MM.1S (cell line): ENCODE data around the gene NPR3.

ENCODE experiments used
- DNase-seq: peaks from one replicate; pipeline ENCODE4 v3.0.0-alpha.2; 2015
- H2AFZ ChIP-seq: fragments of 300-600 bp; sonication (generic); 2 replicates; pipeline ENCODE4 v1.6.0; 2016; ENCODE audit warnings: antibody characterized with exemption, low read length
- H3F3A ChIP-seq: fragments of 300-600 bp; sonication (generic); 2 replicates; pipeline ENCODE4 v1.6.1; 2016; ENCODE audit warnings: mild to moderate bottlenecking, antibody characterized with exemption, low read length, moderate library complexity, mixed read lengths; ENCODE audit not compliant: insufficient read depth
- H3K27ac ChIP-seq: fragments of 300-600 bp; sonication (generic); 2 replicates; pipeline ENCODE4 v1.5.1; 2016; ENCODE audit warnings: mild to moderate bottlenecking, low read length
- H3K27me3 ChIP-seq: fragments of 300-600 bp; sonication (generic); replicated peaks from 2 replicates; pipeline ENCODE4 v1.6.0; 2016; ENCODE audit warnings: low read length; ENCODE audit not compliant: insufficient read depth
- H3K36me3 ChIP-seq: fragments of 300-600 bp; sonication (generic); replicated peaks from 2 replicates; pipeline ENCODE4 v1.6.1; 2016; ENCODE audit warnings: mild to moderate bottlenecking, low read length, mixed read lengths; ENCODE audit not compliant: insufficient read depth
- H3K4me1 ChIP-seq: fragments of 300-600 bp; sonication (generic); 2 replicates; pipeline ENCODE4 v1.6.1; 2016; ENCODE audit warnings: low read length, mixed read lengths
- H3K4me2 ChIP-seq: fragments of 300-600 bp; sonication (generic); 2 replicates; pipeline ENCODE4 v1.6.0; 2016; ENCODE audit warnings: low read depth, low read length
- H3K4me3 ChIP-seq: fragments of 300-600 bp; sonication (generic); 2 replicates; pipeline ENCODE4 v1.5.1; 2016; ENCODE audit warnings: low read length, mixed read lengths
- H3K79me2 ChIP-seq: fragments of 300-600 bp; sonication (generic); 2 replicates; pipeline ENCODE4 v1.6.1; 2016; ENCODE audit warnings: mixed run types, low read length, mixed read lengths
- H3K9ac ChIP-seq: fragments of 300-600 bp; sonication (generic); 2 replicates; pipeline ENCODE4 v1.6.1; 2016; ENCODE audit warnings: low read length, mixed read lengths
- H3K9me2 ChIP-seq: fragments of 300-600 bp; sonication (generic); replicated peaks from 2 replicates; pipeline ENCODE4 v1.6.1; 2016; ENCODE audit warnings: mild to moderate bottlenecking, low read length, mixed read lengths; ENCODE audit not compliant: insufficient read depth
- H3K9me3 ChIP-seq: fragments of 300-600 bp; sonication (generic); replicated peaks from 2 replicates; pipeline ENCODE4 v1.6.1; 2016; ENCODE audit warnings: mild to moderate bottlenecking, low read length, mixed read lengths; ENCODE audit not compliant: insufficient read depth
- H4K20me1 ChIP-seq: fragments of 300-600 bp; sonication (generic); 2 replicates; pipeline ENCODE4 v1.6.1; 2016; ENCODE audit warnings: mild to moderate bottlenecking, low read length, moderate library complexity, mixed read lengths; ENCODE audit not compliant: insufficient read depth
- CTCF ChIP-seq: fragments of 300-600 bp; sonication (generic); IDR thresholded peaks from 2 replicates; pipeline ENCODE4 v1.5.1; 2016; ENCODE audit warnings: antibody characterized with exemption, low read length, mixed read lengths
- EZH2 ChIP-seq: fragments of 300-600 bp; sonication (generic); optimal IDR thresholded peaks from 2 replicates; pipeline ENCODE3; 2017; ENCODE audit warnings: low read depth, mild to moderate bottlenecking, antibody characterized with exemption, low read length, mixed read lengths
- EZH2phosphoT487 ChIP-seq: fragments of 300-600 bp; sonication (generic); IDR thresholded peaks from 2 replicates; pipeline ENCODE4 v1.6.1; 2018; ENCODE audit warnings: antibody characterized with exemption, low read length

The NPR3 gene

GRCh38 chr5:32692036-32692746 lies 18.9 kb upstream of the NPR3 start:
- H3K4me2 ChIP-seq = no peak overlapping the region

GRCh38 chr5:32703957-32704356 lies 7.2 kb upstream of the NPR3 start:
- H3K36me3 ChIP-seq = no peaks in the 10 kb centered on the region
- no peak overlapping the region for H3K9ac ChIP-seq
- no peaks in the 10 kb centered on the region for H3K79me2 ChIP-seq
- H3K9me3 ChIP-seq = no peaks in the 10 kb centered on the region
- H4K20me1 ChIP-seq = no peaks in the 10 kb centered on the region
- H3F3A ChIP-seq = no peaks in the 10 kb centered on the region
- no peaks in the 10 kb centered on the region for H3K9me2 ChIP-seq
- no peak overlapping the region for H3K4me2 ChIP-seq
- no peaks in the 10 kb centered on the region for H3K27me3 ChIP-seq
- H2AFZ ChIP-seq = no peak overlapping the region
- no peak overlapping the region for H3K27ac ChIP-seq
- H3K4me3 ChIP-seq = no peak overlapping the region
- no peak for DNase-seq
- H3K4me1 ChIP-seq = no peaks in the 10 kb centered on the region
- TF ChIP-seq EZH2phosphoT487 = no peak
- TF ChIP-seq CTCF = no peak
- TF ChIP-seq EZH2 = no peak

More at GRCh38 chr5:32692036-32692746, 18.9 kb upstream of the NPR3 start:
- Histone ChIP-seq H3K9me3 (no peaks in the 10 kb centered on the region), H3K79me2 (no peaks in the 10 kb centered on the region), H3K4me1 (no peaks in the 10 kb centered on the region), H3K36me3 (no peaks in the 10 kb centered on the region), H3K27me3 (no peaks in the 10 kb centered on the region), H3F3A (no peaks in the 10 kb centered on the region), H3K27ac (no peak overlapping the region), H3K9ac (no peak overlapping the region), H3K4me3 (no peak overlapping the region), H4K20me1 (no peaks in the 10 kb centered on the region), H2AFZ (no peak overlapping the region), H3K9me2 (no peaks in the 10 kb centered on the region)
- TF ChIP-seq EZH2phosphoT487 = no peak
- TF ChIP-seq CTCF = no peak
- DNase-seq = no peak

GRCh38 chr5:32707418-32707997 lies 3.6 kb upstream of the NPR3 start:
- H4K20me1 ChIP-seq = no peaks in the 10 kb centered on the region
- H3K9me2 ChIP-seq = no peaks in the 10 kb centered on the region
- no peaks in the 10 kb centered on the region for H3F3A ChIP-seq
- H3K27me3 ChIP-seq = no peaks in the 10 kb centered on the region; the same call in 1 of the 2 replicates
- H3K4me2 ChIP-seq = no peak overlapping the region
- no peaks in the 10 kb centered on the region for H3K79me2 ChIP-seq
- DNase-seq = peak; percentile 29
- H3K4me3 ChIP-seq = no peak overlapping the region
- H3K9me3 ChIP-seq = no peaks in the 10 kb centered on the region
- H3K9ac ChIP-seq = no peak overlapping the region
- H3K4me1 ChIP-seq = no peaks in the 10 kb centered on the region
- no peak overlapping the region for H3K27ac ChIP-seq
- no peak overlapping the region for H2AFZ ChIP-seq
- H3K36me3 ChIP-seq = no peaks in the 10 kb centered on the region
- TF ChIP-seq CTCF = peak; percentile 56
- no peak for TF ChIP-seq EZH2
